Thymus (tissue), 11 donors: ENCODE data around the gene IGF1R. TPM values are rescaled to one million over a fixed set of nuclear protein-coding genes. Genes with fewer than 3 reads are reported as not detected.

Experiments
- DNase-seq, 9 donors: peaks; one replicate each; pipeline ENCODE4 v3.0.0-alpha.2; 2013; ENCODE audit warnings: low spot score in 9 of 9, low read depth in 6 of 9, missing footprints in 1 of 9
- H3K27ac ChIP-seq, 2 donors: one replicate each; pipeline ENCODE4 v1.5.1; 2013; ENCODE audit warnings: control low read depth in 1 of 2, low read depth in 1 of 2, low read length in 1 of 2, mild to moderate bottlenecking in 1 of 2, moderate library complexity in 1 of 2
- H3K27me3 ChIP-seq, 2 donors: one replicate each; pipeline ENCODE4 v1.5.1; 2013; ENCODE audit warnings: low read length in 1 of 2; ENCODE audit not compliant: control insufficient read depth in 2 of 2, insufficient read depth in 1 of 2
- H3K36me3 ChIP-seq, 2 donors: one replicate each; pipeline ENCODE4 v1.5.1; 2013; ENCODE audit warnings: low read length in 1 of 2, mild to moderate bottlenecking in 1 of 2, moderate library complexity in 1 of 2; ENCODE audit not compliant: control insufficient read depth in 2 of 2, insufficient read depth in 2 of 2
- H3K4me1 ChIP-seq, 2 donors: one replicate each; pipeline ENCODE4 v1.5.1; 2013; ENCODE audit warnings: low read length in 2 of 2; ENCODE audit not compliant: control insufficient read depth in 2 of 2, insufficient read depth in 2 of 2
- H3K4me3 ChIP-seq, 2 donors: one replicate each; pipeline ENCODE4 v1.5.1; 2013; ENCODE audit warnings: low read length in 2 of 2, control low read depth in 1 of 2, mild to moderate bottlenecking in 1 of 2
- H3K9me3 ChIP-seq, 2 donors: one replicate each; pipeline ENCODE4 v1.5.1; 2013; ENCODE audit warnings: low read length in 1 of 2, mild to moderate bottlenecking in 1 of 2; ENCODE audit not compliant: control insufficient read depth in 2 of 2, insufficient read depth in 1 of 2
- WGBS: extraction: QIAGEN DNeasy Blood & Tissue Kit; methylation state at CpG from one replicate; pipeline ENCODE4 v1.1.7; 2013; 5-methylcytosine and 5-hydroxymethylcytosine counted together
- polyA plus RNA-seq: library from polyadenylated mRNA; stranded (reverse); fragments of 200-250 nt; gene quantifications from one replicate; pipeline ENCODE4 v1.2.3, GENCODE V29; 2013
- total RNA-seq: library from RNA; stranded (reverse); fragments of 120-200 nt; gene quantifications from one replicate; pipeline ENCODE4 v1.2.4, GENCODE V29; 2013
- donor health status: healthy.

The IGF1R gene
- total and polyA plus RNA-seq, 2 donors, result 10.0 to 11.0 TPM

GRCh38 chr15:98794748-98795147, 146.4 kb downstream of the IGF1R start:
- Histone ChIP-seq H3K4me3 (no peak overlapping the region), H3K27me3 (no peaks in the 10 kb centered on the region), H3K27ac (no peak overlapping the region), H3K4me1 (peaks cover 0 to 6% of the 10 kb centered on the region in 2 donors), H3K9me3 (no peaks in the 10 kb centered on the region), H3K36me3 (no peaks in the 10 kb centered on the region)
- DNase-seq, result no peak
- WGBS, result 92% methylated on average over 3 of the region's 3 CpGs

GRCh38 chr15:98795980-98796379, 147.6 kb downstream of the IGF1R start:
- no peaks in the 10 kb centered on the region for H3K9me3 ChIP-seq
- peaks cover 7 to 16% of the 10 kb centered on the region in 2 donors for H3K4me1 ChIP-seq
- H3K27ac ChIP-seq, result no peak overlapping the region
- no peaks in the 10 kb centered on the region for H3K27me3 ChIP-seq
- no peaks in the 10 kb centered on the region for H3K36me3 ChIP-seq
- DNase-seq, result no peak
- H3K4me3 ChIP-seq, result no peak overlapping the region
- 95% methylated on average over 10 of the region's 10 CpGs for WGBS

- DNase-seq, result no peak
- no peaks in the 10 kb centered on the region for H3K27me3 ChIP-seq
- no peak overlapping the region for H3K27ac ChIP-seq
- WGBS, result 94% methylated on average over 12 of the region's 12 CpGs
- H3K36me3 ChIP-seq, result no peaks in the 10 kb centered on the region
- H3K4me1 ChIP-seq, result peaks cover 16 to 25% of the 10 kb centered on the region in 2 donors
- no peaks in the 10 kb centered on the region for H3K9me3 ChIP-seq
- H3K4me3 ChIP-seq, result no peak overlapping the region
These were observed 148.5 kb downstream of the IGF1R start for GRCh38 chr15:98796685-98797357.

GRCh38 chr15:98798375-98798893, 150.1 kb downstream of the IGF1R start:
- WGBS, result 98% methylated on average over 6 of the region's 6 CpGs

GRCh38 chr15:98799461-98800390, 151.4 kb downstream of the IGF1R start:
- H3K4me1 ChIP-seq, result peaks cover 17 to 32% of the 10 kb centered on the region in 2 donors
- H3K4me3 ChIP-seq, result no peak overlapping the region
- H3K27me3 ChIP-seq, result no peaks in the 10 kb centered on the region
- no peaks in the 10 kb centered on the region for H3K36me3 ChIP-seq
- no peaks in the 10 kb centered on the region for H3K9me3 ChIP-seq
- H3K27ac ChIP-seq, result no peak overlapping the region
- WGBS, result 85% methylated on average over 11 of the region's 11 CpGs
- DNase-seq, result no peak

More at GRCh38 chr15:98798375-98798893, 150.1 kb downstream of the IGF1R start:
- no peak overlapping the region for H3K27ac ChIP-seq
- H3K27me3 ChIP-seq, result no peaks in the 10 kb centered on the region
- H3K4me3 ChIP-seq, result no peak overlapping the region
- H3K9me3 ChIP-seq, result no peaks in the 10 kb centered on the region
- peaks cover 17 to 32% of the 10 kb centered on the region in 2 donors for H3K4me1 ChIP-seq
- H3K36me3 ChIP-seq, result no peaks in the 10 kb centered on the region
- no peak for DNase-seq

- WGBS, result 42% methylated on average over 11 of the region's 11 CpGs
- no peaks in the 10 kb centered on the region for H3K9me3 ChIP-seq
- peak in 5 of 9 donors; percentile 27 to 64 (median 39) for DNase-seq
- H3K27ac ChIP-seq, result peak overlapping the region; percentile 43 to 69
- H3K4me1 ChIP-seq, result peaks cover 17 to 35% of the 10 kb centered on the region in 2 donors
- no peaks in the 10 kb centered on the region for H3K36me3 ChIP-seq
- H3K4me3 ChIP-seq, result no peak overlapping the region
- no peaks in the 10 kb centered on the region for H3K27me3 ChIP-seq
These were observed 152.3 kb downstream of the IGF1R start for GRCh38 chr15:98800437-98801233.

- Histone ChIP-seq H3K36me3 (no peaks in the 10 kb centered on the region), H3K4me3 (no peak overlapping the region), H3K4me1 (peaks cover 17 to 37% of the 10 kb centered on the region in 2 donors), H3K27me3 (no peaks in the 10 kb centered on the region), H3K27ac (peak overlapping the region; percentile 43 to 69), H3K9me3 (no peaks in the 10 kb centered on the region)
- 7% methylated on average over 6 of the region's 6 CpGs for WGBS
- DNase-seq, result peak in 5 of 9 donors; percentile 21 to 65 (median 40)
These were observed 152.9 kb downstream of the IGF1R start for GRCh38 chr15:98801234-98801561.

GRCh38 chr15:98802187-98802586, 153.8 kb downstream of the IGF1R start:
- Histone ChIP-seq H3K36me3 (no peaks in the 10 kb centered on the region), H3K9me3 (no peaks in the 10 kb centered on the region), H3K27ac (no peak overlapping the region), H3K27me3 (no peaks in the 10 kb centered on the region), H3K4me1 (peaks cover 17 to 38% of the 10 kb centered on the region in 2 donors), H3K4me3 (no peak overlapping the region)
- no peak for DNase-seq
- 99% methylated on average over 6 of the region's 6 CpGs for WGBS
